ENCODE data around the gene ARHGAP22.

Gene ARHGAP22

GRCh38 chr10:48605786-48606529, 1.1 kb upstream of the ARHGAP22 start:
- DNase-seq, result no peak

- peak in 1 of 2 experiments; percentile 8 for DNase-seq
Observed at GRCh38 chr10:48604039-48604990, 558 bp downstream of the ARHGAP22 start.

GRCh38 chr10:48603421-48604038, 1.3 kb downstream of the ARHGAP22 start:
- DNase-seq, result no peak

- DNase-seq, result no peak
Observed at GRCh38 chr10:48602401-48603135, 2.3 kb downstream of the ARHGAP22 start.

GRCh38 chr10:48601789-48602188, 3.1 kb downstream of the ARHGAP22 start:
- DNase-seq, result no peak

GRCh38 chr10:48600645-48601505, 4.0 kb downstream of the ARHGAP22 start:
- DNase-seq, result no peak

- peak in 1 of 2 experiments; percentile 29 for DNase-seq
Observed at GRCh38 chr10:48599830-48600134, 5.1 kb downstream of the ARHGAP22 start.

- no peak for DNase-seq
Observed at GRCh38 chr10:48598936-48599829, 5.7 kb downstream of the ARHGAP22 start.

GRCh38 chr10:48598243-48598935, 6.5 kb downstream of the ARHGAP22 start:
- DNase-seq, result peak; percentile 66 to 83

GRCh38 chr10:48595539-48595932, 9.3 kb downstream of the ARHGAP22 start:
- peak in 1 of 2 experiments; percentile 31 for DNase-seq

- peak in 1 of 2 experiments; percentile 46 for DNase-seq
Observed at GRCh38 chr10:48594803-48595538, 9.9 kb downstream of the ARHGAP22 start.

- no peak for DNase-seq
Observed at GRCh38 chr10:48594371-48594770, 10.5 kb downstream of the ARHGAP22 start.

- DNase-seq, result no peak
Observed at GRCh38 chr10:48592346-48592745, 12.5 kb downstream of the ARHGAP22 start.

- no peak for DNase-seq
Observed at GRCh38 chr10:48590945-48591344, 13.9 kb downstream of the ARHGAP22 start.

GRCh38 chr10:48589266-48589665, 15.6 kb downstream of the ARHGAP22 start:
- no peak for DNase-seq

GRCh38 chr10:48587819-48588218, 17.1 kb downstream of the ARHGAP22 start:
- no peak for DNase-seq

GRCh38 chr10:48587101-48587500, 17.8 kb downstream of the ARHGAP22 start:
- DNase-seq, result no peak

GRCh38 chr10:48582970-48583369, 21.9 kb downstream of the ARHGAP22 start:
- peak in 1 of 2 experiments; percentile 10 for DNase-seq

- DNase-seq, result no peak
Observed at GRCh38 chr10:48580236-48580635, 24.6 kb downstream of the ARHGAP22 start.
